ENCODE results near the gene SLC9A1. TPM values are rescaled to one million over a fixed set of nuclear protein-coding genes. Genes with fewer than 3 reads are reported as not detected.

SLC9A1 gene
- total RNA-seq, 1 experiment from 2014 or later = 25.2 TPM

GRCh38 chr1:27111626-27112573 lies 43.0 kb downstream of the SLC9A1 start:
- H3K9me3 ChIP-seq (ENCODE audit: low read length) = no peaks in the 10 kb centered on the region
- ChIA-PET CTCF (interaction anchor here (0.5 to 1.4 kb wide), 17 partner anchors 11 to 445 kb away, joined by 3 to 23 read pairs (median 4); partner anchors contain the start of gene SLC9A1), POLR2A (ENCODE audit: unreplicated experiment) (interaction anchor here (0.6 to 1.4 kb wide), 3 partner anchors 41 to 171 kb away, joined by 3 to 10 read pairs (median 8); partner anchors contain the start of gene SLC9A1)
- TF ChIP-seq CTCF (conservative IDR thresholded peaks at IDR 0.05; ENCODE audit: low read depth, low read length) = peak; percentile 58
- TF ChIP-seq EZH2 (IDR thresholded peaks at IDR 0.05; ENCODE audit: low read length, unreplicated experiment) = no peak
- H3K4me3 ChIP-seq (ENCODE audit: low read length) = no peak overlapping the region
- intact Hi-C loops (cut with micrococcal nuclease) = loop anchor here (1.0 to 2.0 kb wide), 4 partner anchors 10 to 122 kb away; partner anchors contain the start of genes SLC9A1 and WDTC1
- H3K9ac ChIP-seq (ENCODE audit: low read length) = peak overlapping the region; percentile 7; the same call in 1 of the 2 replicates
- peaks cover 41% of the 10 kb centered on the region for H3K79me2 ChIP-seq (ENCODE audit: low read length)
- DNase-seq (peak; percentile 97), ATAC-seq (peak; percentile 95)
- no peaks in the 10 kb centered on the region for H3K9me2 ChIP-seq (replicated peaks; ENCODE audit: low read length)
- no TSS peak for BruUV-seq (replicated peaks)
- no peaks in the 10 kb centered on the region for H3K27me3 ChIP-seq (ENCODE audit: low read length)
- peak overlapping the region; percentile 39 for H3K4me2 ChIP-seq (ENCODE audit: low read length)
- H3K27ac ChIP-seq (ENCODE audit: low read length) = peak overlapping the region; percentile 77
- peaks cover 4% of the 10 kb centered on the region for H3F3A ChIP-seq (ENCODE audit: low read length, unreplicated experiment)
- H4K20me1 ChIP-seq (ENCODE audit: low read length) = no peaks in the 10 kb centered on the region
- H3K36me3 ChIP-seq (ENCODE audit: low read depth, low read length) = peaks cover 12% of the 10 kb centered on the region; the same call in 1 of the 2 replicates
- H2AFZ ChIP-seq (ENCODE audit: low read length) = no peak overlapping the region
- peaks cover 31% of the 10 kb centered on the region for H3K4me1 ChIP-seq (ENCODE audit: insufficient read depth, low read length)

GRCh38 chr1:27109103-27109822 lies 45.7 kb downstream of the SLC9A1 start:
- ATAC-seq = no peak
- no TSS peak for BruUV-seq (replicated peaks)
- Histone ChIP-seq H3K4me2 (ENCODE audit: low read length) (no peak overlapping the region), H2AFZ (ENCODE audit: low read length) (no peak overlapping the region), H3K4me3 (ENCODE audit: low read length) (no peak overlapping the region), H3K27ac (ENCODE audit: low read length) (no peak overlapping the region), H3F3A (ENCODE audit: low read length, unreplicated experiment) (peaks cover 4% of the 10 kb centered on the region), H3K9me2 (replicated peaks; ENCODE audit: low read length) (no peaks in the 10 kb centered on the region), H3K9ac (ENCODE audit: low read length) (no peak overlapping the region), H3K36me3 (ENCODE audit: low read depth, low read length) (peaks cover 12% of the 10 kb centered on the region), H4K20me1 (ENCODE audit: low read length) (no peaks in the 10 kb centered on the region), H3K4me1 (ENCODE audit: insufficient read depth, low read length) (peaks cover 33% of the 10 kb centered on the region), H3K9me3 (ENCODE audit: low read length) (no peaks in the 10 kb centered on the region), H3K27me3 (ENCODE audit: low read length) (no peaks in the 10 kb centered on the region), H3K79me2 (ENCODE audit: low read length) (peaks cover 20% of the 10 kb centered on the region; the same call in 1 of the 2 replicates)
- ChIA-PET CTCF (interaction anchor here (0.6 kb wide), 1 partner anchor 35 kb away, joined by 3 read pairs; no protein-coding TSS in a partner anchor), POLR2A (ENCODE audit: unreplicated experiment) (no interaction called here)
- TF ChIP-seq EZH2 (IDR thresholded peaks at IDR 0.05; ENCODE audit: low read length, unreplicated experiment) (no peak), CTCF (conservative IDR thresholded peaks at IDR 0.05; ENCODE audit: low read depth, low read length) (peak; percentile 67), EZH2phosphoT487 (IDR thresholded peaks at IDR 0.05; ENCODE audit: borderline replicate concordance, low read length) (no peak)
- intact Hi-C loops (cut with micrococcal nuclease) = no loop called here
- DNase-seq = peak; percentile 61

Measured in PC-3 (cell line).